Measurements from ENCODE around the gene TYW1. TPM values are rescaled to one million over a fixed set of nuclear protein-coding genes. Genes with fewer than 3 reads are reported as not detected.
A peak's percentile ranks its signal among the peaks of the same experiment; 100 is the strongest.
"Not testable (repeated sequence)": the region's sequence is repeated elsewhere in the genome, so short reads cannot be mapped to it uniquely, and the experiment has no call there.

TYW1 gene
- polyA plus RNA-seq, 1 experiment = 13.0 TPM

DNA sequence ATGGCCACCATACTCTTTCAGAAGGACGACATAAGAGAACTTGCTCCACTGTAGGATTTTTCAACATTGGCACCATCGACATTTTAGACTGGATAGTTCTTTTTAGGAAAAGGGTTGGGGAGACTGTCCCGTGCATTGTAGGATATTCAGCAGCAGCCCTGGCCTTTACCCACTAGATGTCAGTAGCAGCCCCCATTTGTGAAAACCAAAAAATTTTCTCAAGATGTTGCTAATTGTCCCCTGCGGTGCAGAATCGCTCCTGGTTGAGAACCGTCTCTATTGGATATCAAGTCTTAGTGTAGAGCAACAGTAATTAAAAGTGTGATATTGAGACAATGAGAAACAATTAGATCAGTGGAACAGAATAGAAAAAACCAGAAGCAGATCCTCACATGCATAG, 180.1 kb downstream of the TYW1 start:
- DNase-seq (ENCODE audit: low read depth); H3K36me3 ChIP-seq (ENCODE audit: control insufficient read depth, insufficient read depth, low read length); POLR2A ChIA-PET; H3K27me3 ChIP-seq (ENCODE audit: control insufficient read depth, insufficient read depth, low read length); H3K4me3 ChIP-seq (ENCODE audit: low read depth, low read length): not testable (repeated sequence)
- CTCF ChIA-PET = interaction anchor here (1.1 kb wide), 1 partner anchor 195 kb away, joined by 3 read pairs; no protein-coding TSS in a partner anchor
- TF ChIP-seq, protein P1, sequence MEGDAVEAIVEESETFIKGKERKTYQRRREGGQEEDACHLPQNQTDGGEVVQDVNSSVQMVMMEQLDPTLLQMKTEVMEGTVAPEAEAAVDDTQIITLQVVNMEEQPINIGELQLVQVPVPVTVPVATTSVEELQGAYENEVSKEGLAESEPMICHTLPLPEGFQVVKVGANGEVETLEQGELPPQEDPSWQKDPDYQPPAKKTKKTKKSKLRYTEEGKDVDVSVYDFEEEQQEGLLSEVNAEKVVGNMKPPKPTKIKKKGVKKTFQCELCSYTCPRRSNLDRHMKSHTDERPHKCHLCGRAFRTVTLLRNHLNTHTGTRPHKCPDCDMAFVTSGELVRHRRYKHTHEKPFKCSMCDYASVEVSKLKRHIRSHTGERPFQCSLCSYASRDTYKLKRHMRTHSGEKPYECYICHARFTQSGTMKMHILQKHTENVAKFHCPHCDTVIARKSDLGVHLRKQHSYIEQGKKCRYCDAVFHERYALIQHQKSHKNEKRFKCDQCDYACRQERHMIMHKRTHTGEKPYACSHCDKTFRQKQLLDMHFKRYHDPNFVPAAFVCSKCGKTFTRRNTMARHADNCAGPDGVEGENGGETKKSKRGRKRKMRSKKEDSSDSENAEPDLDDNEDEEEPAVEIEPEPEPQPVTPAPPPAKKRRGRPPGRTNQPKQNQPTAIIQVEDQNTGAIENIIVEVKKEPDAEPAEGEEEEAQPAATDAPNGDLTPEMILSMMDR (IDR thresholded peaks at IDR 0.05; ENCODE audit: insufficient read depth, low read depth, low read length) = peak; percentile 42

DNA sequence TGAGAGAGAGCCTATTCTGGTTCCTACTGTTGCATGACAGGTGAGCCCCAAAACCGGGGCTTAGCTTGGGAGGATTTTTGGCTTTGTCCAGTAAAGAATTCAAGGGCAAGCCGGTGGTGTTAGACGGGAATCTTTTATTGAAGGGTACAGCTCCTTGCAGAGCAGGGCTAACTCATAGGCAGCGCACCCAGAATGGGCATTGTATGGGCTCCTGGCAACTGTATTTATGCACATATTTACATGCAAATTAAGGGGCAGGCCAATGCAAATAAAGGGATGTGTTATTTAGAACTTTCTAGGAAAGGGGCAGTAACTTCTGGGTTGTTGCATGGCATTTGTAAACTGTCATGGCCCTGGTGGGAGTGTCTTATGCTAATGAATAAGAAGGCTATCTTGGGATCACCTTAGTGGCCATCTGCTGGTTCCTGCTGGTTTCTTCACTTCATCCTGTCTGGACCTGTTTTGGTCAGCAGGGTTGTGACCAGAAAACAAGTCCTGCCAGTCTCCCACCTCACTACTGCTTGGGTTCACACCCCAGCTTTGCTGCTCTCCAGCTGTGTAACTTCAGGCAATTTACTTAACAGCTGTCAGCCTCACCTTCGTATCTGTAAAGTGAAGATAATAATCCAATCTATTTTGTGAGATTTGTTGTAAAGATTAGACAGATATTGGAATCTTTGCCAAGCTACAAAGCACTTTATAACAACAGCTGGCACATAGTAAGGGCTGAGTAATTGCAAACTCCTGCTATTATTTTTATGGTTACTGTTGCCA, 182.5 kb downstream of the TYW1 start:
- DNase-seq (ENCODE audit: low read depth); H3K4me3 ChIP-seq (ENCODE audit: low read depth, low read length); H3K36me3 ChIP-seq (ENCODE audit: control insufficient read depth, insufficient read depth, low read length); CTCF ChIA-PET; H3K27me3 ChIP-seq (ENCODE audit: control insufficient read depth, insufficient read depth, low read length); POLR2A ChIA-PET: not testable (repeated sequence)

DNA sequence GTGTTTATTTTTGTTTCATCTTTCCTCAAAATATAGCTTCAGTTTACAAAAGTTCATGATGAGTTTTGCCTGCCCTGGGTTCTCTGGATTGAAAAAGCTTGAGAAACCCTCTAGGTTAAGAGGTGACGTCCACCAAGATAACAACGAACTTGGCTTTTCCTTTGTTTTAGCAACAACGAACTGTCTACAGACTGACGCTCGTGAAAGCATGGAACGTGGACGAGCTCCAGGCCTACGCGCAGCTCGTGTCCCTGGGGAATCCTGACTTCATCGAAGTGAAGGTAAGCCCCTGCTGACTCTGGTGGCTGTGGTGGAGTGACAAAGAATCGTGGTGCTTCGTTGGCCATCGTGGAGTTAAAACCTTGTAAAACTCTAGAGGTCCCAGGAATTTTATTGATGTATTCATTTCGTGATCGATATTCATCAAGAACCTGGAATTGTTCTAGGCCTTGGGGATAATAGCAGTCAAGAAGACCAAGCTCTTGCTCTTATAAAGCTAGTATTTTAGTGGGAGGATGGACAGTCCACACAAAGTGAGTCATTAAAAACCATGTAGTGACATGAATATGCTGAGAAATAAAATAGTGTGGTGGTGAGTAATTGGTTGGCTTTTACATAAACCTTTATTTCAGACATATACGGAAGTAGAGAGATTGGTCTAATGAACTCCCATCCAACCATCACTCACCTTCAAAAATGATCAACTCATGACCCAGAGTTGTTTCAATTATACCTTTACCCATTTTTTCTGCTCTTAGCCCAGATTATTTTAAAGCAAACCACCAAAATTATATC, 186.5 kb downstream of the TYW1 start:
- H3K4me3 ChIP-seq (ENCODE audit: low read depth, low read length); CTCF ChIA-PET; H3K27me3 ChIP-seq (ENCODE audit: control insufficient read depth, insufficient read depth, low read length); POLR2A ChIA-PET; H3K36me3 ChIP-seq (ENCODE audit: control insufficient read depth, insufficient read depth, low read length); DNase-seq (ENCODE audit: low read depth): not testable (repeated sequence)

DNA sequence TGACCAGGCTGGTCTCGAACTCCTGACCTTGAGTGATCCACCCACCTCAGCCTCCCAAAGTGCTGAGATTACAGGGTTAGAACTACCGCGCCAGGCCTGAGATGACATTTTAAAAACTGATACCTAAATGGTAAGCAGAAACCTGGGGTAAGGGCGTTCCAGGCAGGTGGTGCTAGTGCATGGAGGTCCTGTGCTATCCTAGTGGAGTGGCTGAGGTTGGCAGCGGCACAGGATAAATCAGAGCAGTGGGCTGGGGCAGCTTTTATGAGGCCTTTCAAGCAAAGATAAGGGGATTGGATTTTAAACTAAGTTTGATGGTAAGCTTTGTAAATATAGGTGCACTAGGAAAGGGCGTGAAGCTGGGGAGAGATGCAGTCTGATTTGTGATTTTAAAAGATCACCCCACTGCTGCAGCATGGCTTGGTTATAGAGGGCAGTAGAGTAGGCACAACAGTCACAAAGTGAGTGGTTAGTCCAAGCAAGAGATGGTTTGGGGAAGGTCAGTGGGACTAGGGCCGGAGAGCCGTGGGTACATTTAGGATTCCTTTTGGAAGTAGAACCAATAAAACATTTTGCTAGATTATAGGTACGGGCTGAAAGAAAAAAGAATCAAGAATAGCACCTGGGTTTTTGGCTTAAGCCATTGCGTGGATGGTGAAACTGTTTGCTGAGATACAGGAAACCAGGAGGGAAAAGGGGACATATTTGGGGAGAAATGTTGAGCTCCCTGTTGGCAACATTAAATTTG, 188.5 kb downstream of the TYW1 start:
- H3K36me3 ChIP-seq (ENCODE audit: control insufficient read depth, insufficient read depth, low read length); POLR2A ChIA-PET; DNase-seq (ENCODE audit: low read depth); H3K27me3 ChIP-seq (ENCODE audit: control insufficient read depth, insufficient read depth, low read length); CTCF ChIA-PET; H3K4me3 ChIP-seq (ENCODE audit: low read depth, low read length): not testable (repeated sequence)

DNA sequence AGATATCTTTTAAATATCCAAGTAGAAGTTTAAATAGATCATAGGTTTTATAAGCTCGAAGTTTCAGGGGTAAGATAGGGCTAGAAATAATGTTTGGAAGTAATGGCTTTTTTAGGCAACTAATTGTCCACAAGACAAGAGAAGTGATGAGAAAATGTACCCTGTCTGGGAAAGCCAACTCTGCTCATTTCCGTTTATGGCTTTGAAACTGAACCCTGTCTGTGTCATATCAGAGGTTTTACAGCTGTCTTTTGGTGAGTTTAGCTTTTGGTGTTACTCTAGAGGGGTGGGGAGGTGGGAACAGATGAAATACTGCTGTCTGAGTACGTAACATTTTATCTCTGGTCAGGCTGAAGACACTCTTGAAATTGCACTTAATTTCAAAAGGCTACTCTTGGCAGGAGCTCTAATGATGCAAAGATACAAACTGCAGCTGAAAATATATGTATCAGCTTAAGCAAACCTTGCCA, 189.1 kb downstream of the TYW1 start:
- DNase-seq (ENCODE audit: low read depth); H3K36me3 ChIP-seq (ENCODE audit: control insufficient read depth, insufficient read depth, low read length); CTCF ChIA-PET; H3K4me3 ChIP-seq (ENCODE audit: low read depth, low read length); H3K27me3 ChIP-seq (ENCODE audit: control insufficient read depth, insufficient read depth, low read length): not testable (repeated sequence)
- POLR2A ChIA-PET = interaction anchor here (0.7 kb wide), 1 partner anchor 153 kb away, joined by 3 read pairs; no protein-coding TSS in a partner anchor

DNA sequence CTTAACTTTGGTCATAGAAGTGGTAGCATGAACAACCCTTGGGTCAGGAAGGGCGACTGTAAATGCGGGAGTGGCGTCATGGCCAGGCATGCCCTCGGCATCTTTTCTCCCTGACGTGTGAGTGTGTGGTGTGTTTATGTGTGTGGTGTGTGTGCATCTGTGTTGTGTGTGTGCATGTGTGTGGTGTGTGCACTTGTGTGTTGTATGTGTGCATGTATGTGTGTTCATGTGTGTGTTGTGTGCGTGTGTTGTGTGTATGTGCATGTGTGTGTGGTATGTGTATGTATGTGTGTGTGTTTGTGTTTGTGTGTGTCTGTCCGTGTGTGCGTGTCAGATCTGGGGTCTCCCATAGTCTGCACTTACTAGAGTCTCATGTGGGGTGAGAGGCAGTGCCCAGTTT, 192.5 kb downstream of the TYW1 start:
- H3K27me3 ChIP-seq (ENCODE audit: control insufficient read depth, insufficient read depth, low read length); CTCF ChIA-PET; H3K4me3 ChIP-seq (ENCODE audit: low read depth, low read length); POLR2A ChIA-PET; DNase-seq (ENCODE audit: low read depth); H3K36me3 ChIP-seq (ENCODE audit: control insufficient read depth, insufficient read depth, low read length): not testable (repeated sequence)

DNA sequence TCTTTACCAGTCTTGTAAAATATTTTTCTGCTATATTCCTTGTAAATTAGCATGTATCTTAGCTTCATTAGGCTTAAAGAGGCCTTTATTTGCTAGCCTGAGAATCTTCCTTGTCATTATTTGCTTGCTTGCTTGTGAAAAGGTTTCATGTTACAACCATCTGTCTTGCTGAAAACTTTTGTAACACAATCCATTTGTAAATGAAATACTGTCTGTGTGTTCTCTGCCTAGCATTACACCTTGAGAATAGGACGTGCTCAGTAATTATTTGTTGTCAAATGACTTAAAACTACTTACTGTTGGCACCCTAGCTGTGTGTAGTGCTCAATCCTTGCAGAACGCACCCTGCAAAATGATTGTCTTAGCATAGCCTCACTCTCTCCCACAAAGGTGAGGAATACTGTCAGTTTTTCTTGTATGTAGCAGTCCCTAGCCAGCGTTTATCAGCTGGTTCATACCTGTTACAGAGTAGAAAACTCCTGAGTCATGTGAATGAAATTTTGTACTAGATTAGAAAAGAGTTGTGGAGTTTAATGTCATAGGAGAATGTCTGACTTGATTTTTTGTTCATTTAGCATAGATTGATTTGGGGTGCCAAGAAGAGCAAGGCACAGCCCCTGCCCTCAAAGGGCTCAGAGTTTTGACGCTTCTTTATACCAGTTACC, 193.3 kb downstream of the TYW1 start:
- POLR2A ChIA-PET; CTCF ChIA-PET; H3K36me3 ChIP-seq (ENCODE audit: control insufficient read depth, insufficient read depth, low read length); DNase-seq (ENCODE audit: low read depth); H3K27me3 ChIP-seq (ENCODE audit: control insufficient read depth, insufficient read depth, low read length); H3K4me3 ChIP-seq (ENCODE audit: low read depth, low read length): not testable (repeated sequence)

DNA sequence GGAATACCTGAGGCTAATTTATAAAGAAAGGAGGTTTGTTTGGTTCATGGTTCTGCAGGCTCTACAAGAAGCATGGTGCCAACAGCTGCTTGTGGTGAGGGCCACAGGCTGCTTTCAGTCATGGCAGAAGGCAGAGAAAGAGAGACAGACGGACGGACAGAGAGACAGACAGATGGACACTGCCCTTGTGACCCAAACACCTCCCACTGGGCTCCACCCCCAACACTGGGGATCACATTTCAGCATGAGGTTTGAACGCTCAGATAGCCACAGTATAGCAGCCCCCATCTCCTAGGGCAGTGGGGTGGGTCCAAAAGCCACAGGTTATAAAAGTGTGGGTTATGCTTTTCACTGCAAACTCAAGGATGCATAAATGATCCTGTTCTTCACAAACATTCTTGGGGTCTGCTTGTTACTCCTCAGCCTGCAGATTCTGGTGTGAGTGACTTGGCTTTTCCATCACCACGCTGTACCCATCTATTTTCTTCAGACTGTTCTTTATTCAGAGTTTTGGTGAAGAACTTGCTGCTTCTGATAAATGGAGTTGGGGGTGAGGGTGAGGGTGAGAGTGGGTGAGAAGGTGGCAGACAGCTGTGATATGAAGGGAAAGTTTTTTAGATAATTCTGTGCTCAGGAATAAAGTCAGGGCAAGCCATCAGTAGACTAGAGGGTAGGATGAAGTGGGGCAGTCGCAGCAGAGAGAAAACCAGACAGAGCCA, 194.5 kb downstream of the TYW1 start:
- H3K4me3 ChIP-seq (ENCODE audit: low read depth, low read length); POLR2A ChIA-PET; H3K36me3 ChIP-seq (ENCODE audit: control insufficient read depth, insufficient read depth, low read length); DNase-seq (ENCODE audit: low read depth); CTCF ChIA-PET; H3K27me3 ChIP-seq (ENCODE audit: control insufficient read depth, insufficient read depth, low read length): not testable (repeated sequence)

DNA sequence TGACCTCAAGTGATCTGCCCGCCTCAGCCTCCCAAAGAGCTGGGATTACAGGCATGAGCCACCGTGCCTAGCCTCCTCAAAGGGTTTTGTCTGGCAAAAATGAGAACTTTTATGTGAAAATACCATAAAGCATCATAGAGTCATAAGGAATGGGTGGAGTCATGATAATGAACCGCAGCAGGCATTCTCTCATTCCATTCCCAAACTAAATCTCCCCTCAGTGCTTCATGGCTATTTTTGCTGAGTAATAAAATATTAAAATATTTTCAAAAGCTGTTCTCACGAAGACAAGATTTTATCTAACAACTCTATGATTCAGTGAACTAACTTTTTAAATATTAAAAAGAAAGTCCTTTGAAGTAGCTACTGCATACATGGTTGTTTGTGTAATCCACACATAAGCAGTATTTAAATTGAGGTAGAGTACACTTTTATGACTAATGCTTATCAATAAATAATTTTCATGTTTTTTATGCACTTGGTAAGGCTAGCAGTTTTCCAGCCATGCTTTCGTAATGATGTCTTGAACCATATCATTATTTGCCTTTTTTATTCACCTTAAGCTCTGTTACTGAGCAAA, 195.6 kb downstream of the TYW1 start:
- H3K27me3 ChIP-seq (ENCODE audit: control insufficient read depth, insufficient read depth, low read length); POLR2A ChIA-PET; H3K4me3 ChIP-seq (ENCODE audit: low read depth, low read length); CTCF ChIA-PET; H3K36me3 ChIP-seq (ENCODE audit: control insufficient read depth, insufficient read depth, low read length); DNase-seq (ENCODE audit: low read depth): not testable (repeated sequence)

DNA sequence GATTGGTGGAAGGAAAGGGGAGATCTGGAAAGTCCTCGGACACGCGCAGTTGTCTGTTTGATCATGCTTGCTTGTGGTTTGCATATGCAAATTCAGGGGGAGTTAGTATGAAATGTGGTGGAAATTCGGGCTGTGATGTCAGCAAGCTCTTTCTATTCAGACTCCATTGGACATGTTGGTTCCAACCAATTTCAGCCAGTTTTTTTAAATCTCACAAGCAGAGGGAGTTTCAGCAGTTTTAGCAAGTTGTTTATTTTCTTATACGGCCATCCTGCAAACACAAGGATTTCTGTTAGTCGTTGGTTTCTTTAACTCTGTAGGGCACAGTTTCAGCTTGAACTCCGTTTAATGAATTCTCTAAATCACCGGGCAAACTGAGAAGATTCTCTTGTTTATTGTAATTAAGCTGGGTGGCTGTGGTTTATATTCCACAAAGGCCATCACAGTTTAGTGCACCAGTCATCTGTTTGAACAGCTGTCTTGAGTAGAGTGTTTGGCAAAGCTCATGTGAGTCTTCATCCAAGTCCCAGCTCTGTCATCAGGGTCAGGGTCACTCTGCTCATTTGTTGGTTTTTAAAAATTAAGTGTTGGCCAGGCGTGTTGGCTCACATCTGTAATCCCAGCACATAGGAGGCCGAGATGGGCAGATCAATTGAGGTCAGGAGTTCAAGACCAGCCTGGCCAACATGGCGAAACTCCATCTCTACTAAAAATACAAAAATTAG, 196.4 kb downstream of the TYW1 start:
- H3K36me3 ChIP-seq (ENCODE audit: control insufficient read depth, insufficient read depth, low read length); CTCF ChIA-PET; H3K27me3 ChIP-seq (ENCODE audit: control insufficient read depth, insufficient read depth, low read length); H3K4me3 ChIP-seq (ENCODE audit: low read depth, low read length); DNase-seq (ENCODE audit: low read depth); POLR2A ChIA-PET: not testable (repeated sequence)
